CD4-positive, alpha-beta T cell treated with Interleukin-6 at 100 ng/mL for 8 hours (primary cell): Measurements from ENCODE around the gene BCKDHB.

Experiments
- DNase-seq: peaks from one replicate; pipeline ENCODE4 v3.0.0-alpha.2; 2020; ENCODE audit warnings: mixed read lengths, low spot score

BCKDHB gene

GRCh38 chr6:80331974-80332373, 225.5 kb downstream of the BCKDHB start:
- no peak for DNase-seq

- DNase-seq = no peak
Measured at GRCh38 chr6:80333342-80333741, 226.9 kb downstream of the BCKDHB start.

- no peak for DNase-seq
Measured at GRCh38 chr6:80335121-80335531, 228.7 kb downstream of the BCKDHB start.

- no peak for DNase-seq
Measured at GRCh38 chr6:80336911-80337310, 230.4 kb downstream of the BCKDHB start.

- DNase-seq = peak; percentile 32
Measured at GRCh38 chr6:80338201-80338836, 231.8 kb downstream of the BCKDHB start.

- DNase-seq = no peak
Measured at GRCh38 chr6:80339421-80339820, 232.9 kb downstream of the BCKDHB start.

GRCh38 chr6:80340280-80340679, 233.8 kb downstream of the BCKDHB start:
- DNase-seq = no peak

- DNase-seq = no peak
Measured at GRCh38 chr6:80340686-80341085, 234.2 kb downstream of the BCKDHB start.

- DNase-seq = no peak
Measured at GRCh38 chr6:80341330-80341729, 234.9 kb downstream of the BCKDHB start.

- DNase-seq = no peak
Measured at GRCh38 chr6:80343511-80343910, 237.0 kb downstream of the BCKDHB start.

- DNase-seq = no peak
Measured at GRCh38 chr6:80347101-80347500, 240.6 kb downstream of the BCKDHB start.

GRCh38 chr6:80348263-80348662, 241.8 kb downstream of the BCKDHB start:
- DNase-seq = no peak

- DNase-seq = no peak
Measured at GRCh38 chr6:80356000-80356399, 249.5 kb downstream of the BCKDHB start.

- DNase-seq = no peak
Measured at GRCh38 chr6:80356545-80356944, 250.1 kb downstream of the BCKDHB start.

GRCh38 chr6:80357081-80357480, 250.6 kb downstream of the BCKDHB start:
- no peak for DNase-seq

- no peak for DNase-seq
Measured at GRCh38 chr6:80357674-80358073, 251.2 kb downstream of the BCKDHB start.

- no peak for DNase-seq
Measured at GRCh38 chr6:80363501-80364122, 257.1 kb downstream of the BCKDHB start.

- DNase-seq = no peak
Measured at GRCh38 chr6:80364149-80364548, 257.7 kb downstream of the BCKDHB start.

- DNase-seq = no peak
Measured at GRCh38 chr6:80366051-80366450, 259.6 kb downstream of the BCKDHB start.

GRCh38 chr6:80366714-80367113, 260.2 kb downstream of the BCKDHB start:
- DNase-seq = no peak

- DNase-seq = no peak
Measured at GRCh38 chr6:80376411-80376810, 269.9 kb downstream of the BCKDHB start.

GRCh38 chr6:80380566-80380965, 274.1 kb downstream of the BCKDHB start:
- no peak for DNase-seq

GRCh38 chr6:80382811-80383210, 276.3 kb downstream of the BCKDHB start:
- DNase-seq = no peak

GRCh38 chr6:80388507-80388906, 282.0 kb downstream of the BCKDHB start:
- no peak for DNase-seq
